GM21447 (cell line): ENCODE measurements around the gene SEZ6.

ENCODE experiments used
- ATAC-seq: cut with Tn5 transposase; IDR thresholded peaks from one replicate; pipeline ENCODE4 v1.9.1; 2021; ENCODE audit not compliant: unreplicated experiment

The SEZ6 gene

GRCh38 chr17:28977659-28978355 lies 28.0 kb downstream of the SEZ6 start:
- no peak for ATAC-seq

- ATAC-seq = no peak
Measured at GRCh38 chr17:28975646-28976045, 30.2 kb downstream of the SEZ6 start.

- ATAC-seq = no peak
Measured at GRCh38 chr17:28975031-28975430, 30.8 kb downstream of the SEZ6 start.

GRCh38 chr17:28974451-28974850 lies 31.4 kb downstream of the SEZ6 start:
- no peak for ATAC-seq

- no peak for ATAC-seq
Measured at GRCh38 chr17:28973425-28973824, 32.4 kb downstream of the SEZ6 start.

- ATAC-seq = no peak
Measured at GRCh38 chr17:28972437-28972836, 33.4 kb downstream of the SEZ6 start.

- no peak for ATAC-seq
Measured at GRCh38 chr17:28970879-28971278, 35.0 kb downstream of the SEZ6 start.

GRCh38 chr17:28969706-28970393 lies 36.0 kb downstream of the SEZ6 start:
- ATAC-seq = no peak

- no peak for ATAC-seq
Measured at GRCh38 chr17:28968914-28969295, 36.9 kb downstream of the SEZ6 start.

- no peak for ATAC-seq
Measured at GRCh38 chr17:28968231-28968913, 37.5 kb downstream of the SEZ6 start.

GRCh38 chr17:28967221-28968135 lies 38.4 kb downstream of the SEZ6 start:
- no peak for ATAC-seq

- no peak for ATAC-seq
Measured at GRCh38 chr17:28963841-28964240, 42.0 kb downstream of the SEZ6 start.

- ATAC-seq = no peak
Measured at GRCh38 chr17:28963055-28963611, 42.7 kb downstream of the SEZ6 start.

- ATAC-seq = no peak
Measured at GRCh38 chr17:28961391-28961790, 44.4 kb downstream of the SEZ6 start.

- no peak for ATAC-seq
Measured at GRCh38 chr17:28960256-28961061, 45.4 kb downstream of the SEZ6 start.

GRCh38 chr17:28959471-28959871 lies 46.4 kb downstream of the SEZ6 start:
- ATAC-seq = no peak

GRCh38 chr17:28958820-28959455 lies 46.9 kb downstream of the SEZ6 start:
- ATAC-seq = no peak

GRCh38 chr17:28957992-28958355 lies 47.9 kb downstream of the SEZ6 start:
- no peak for ATAC-seq

- no peak for ATAC-seq
Measured at GRCh38 chr17:28957277-28957991, 48.4 kb downstream of the SEZ6 start.
